Measurements from ENCODE around the gene CCDC141.

DNA sequence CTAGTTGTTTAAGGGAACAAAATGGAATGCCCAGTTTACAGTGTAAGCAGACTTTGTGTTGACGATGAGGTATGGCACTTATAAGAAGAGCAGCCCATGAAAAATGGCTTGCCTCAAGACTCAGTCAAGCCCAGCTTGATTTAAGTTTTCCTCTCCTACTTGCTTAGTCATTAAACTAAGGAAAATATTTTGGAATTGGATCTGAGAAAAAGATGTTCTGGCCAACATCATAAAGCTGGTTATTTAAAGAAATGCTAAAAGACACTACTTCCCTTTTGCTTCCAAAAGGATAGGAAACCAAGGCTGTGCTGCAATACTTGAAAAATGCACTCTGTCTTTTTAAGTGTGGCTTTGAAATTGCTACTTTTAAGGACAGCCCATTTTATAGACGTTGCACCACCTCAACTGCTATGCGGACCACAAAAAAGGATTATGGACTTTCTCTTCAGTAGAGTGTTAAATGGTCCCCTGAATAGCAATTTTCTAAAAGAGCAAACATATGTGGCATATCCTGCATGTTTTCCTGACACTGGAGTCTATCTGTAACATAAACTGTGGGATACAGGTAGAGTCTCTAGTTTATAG is 32.1 kb downstream of the CCDC141 start:
- TF ChIP-seq, protein P1, sequence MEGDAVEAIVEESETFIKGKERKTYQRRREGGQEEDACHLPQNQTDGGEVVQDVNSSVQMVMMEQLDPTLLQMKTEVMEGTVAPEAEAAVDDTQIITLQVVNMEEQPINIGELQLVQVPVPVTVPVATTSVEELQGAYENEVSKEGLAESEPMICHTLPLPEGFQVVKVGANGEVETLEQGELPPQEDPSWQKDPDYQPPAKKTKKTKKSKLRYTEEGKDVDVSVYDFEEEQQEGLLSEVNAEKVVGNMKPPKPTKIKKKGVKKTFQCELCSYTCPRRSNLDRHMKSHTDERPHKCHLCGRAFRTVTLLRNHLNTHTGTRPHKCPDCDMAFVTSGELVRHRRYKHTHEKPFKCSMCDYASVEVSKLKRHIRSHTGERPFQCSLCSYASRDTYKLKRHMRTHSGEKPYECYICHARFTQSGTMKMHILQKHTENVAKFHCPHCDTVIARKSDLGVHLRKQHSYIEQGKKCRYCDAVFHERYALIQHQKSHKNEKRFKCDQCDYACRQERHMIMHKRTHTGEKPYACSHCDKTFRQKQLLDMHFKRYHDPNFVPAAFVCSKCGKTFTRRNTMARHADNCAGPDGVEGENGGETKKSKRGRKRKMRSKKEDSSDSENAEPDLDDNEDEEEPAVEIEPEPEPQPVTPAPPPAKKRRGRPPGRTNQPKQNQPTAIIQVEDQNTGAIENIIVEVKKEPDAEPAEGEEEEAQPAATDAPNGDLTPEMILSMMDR (IDR thresholded peaks at IDR 0.05): no peak
- no peak for TF ChIP-seq POLR2A (IDR thresholded peaks at IDR 0.05)
